GM12892 (cell line): ENCODE results near the gene LRRC3.

Experiments used
- POLR2A ChIP-seq: IDR thresholded peaks from 2 replicates; pipeline ENCODE4 v1.6.1; 2011; ENCODE audit warnings: low read depth, low read length, control low read depth
- TAF1 ChIP-seq: IDR thresholded peaks from 2 replicates; pipeline ENCODE4 v1.6.1; 2011; ENCODE audit warnings: low read depth, mild to moderate bottlenecking, control low read depth, low read length, borderline replicate concordance

GRCh38 chr21:44490405-44490804 lies 35.1 kb downstream of the LRRC3 start:
- no peak for TF ChIP-seq TAF1
- no peak for TF ChIP-seq POLR2A
